PC-3 (cell line): ENCODE data around the gene IGLON5.

ENCODE experiments used
- EZH2 ChIP-seq: fragments of 300-600 bp; sonication (generic); IDR thresholded peaks from one replicate; pipeline ENCODE4 v1.6.1; 2017; ENCODE audit warnings: antibody characterized with exemption, mild to moderate bottlenecking, low read length; ENCODE audit not compliant: unreplicated experiment
- EZH2phosphoT487 ChIP-seq: fragments of 300-600 bp; sonication (generic); IDR thresholded peaks from 2 replicates; pipeline ENCODE4 v1.6.1; 2018; ENCODE audit warnings: mild to moderate bottlenecking, antibody characterized with exemption, low read length, borderline replicate concordance
- TF ChIP-seq, protein P1 (sequence below): fragments of 300-600 bp; sonication (generic); conservative IDR thresholded peaks from 2 replicates; pipeline ENCODE4 v1.5.1; 2017; ENCODE audit warnings: antibody characterized with exemption, low read depth, mild to moderate bottlenecking, low read length

DNA sequence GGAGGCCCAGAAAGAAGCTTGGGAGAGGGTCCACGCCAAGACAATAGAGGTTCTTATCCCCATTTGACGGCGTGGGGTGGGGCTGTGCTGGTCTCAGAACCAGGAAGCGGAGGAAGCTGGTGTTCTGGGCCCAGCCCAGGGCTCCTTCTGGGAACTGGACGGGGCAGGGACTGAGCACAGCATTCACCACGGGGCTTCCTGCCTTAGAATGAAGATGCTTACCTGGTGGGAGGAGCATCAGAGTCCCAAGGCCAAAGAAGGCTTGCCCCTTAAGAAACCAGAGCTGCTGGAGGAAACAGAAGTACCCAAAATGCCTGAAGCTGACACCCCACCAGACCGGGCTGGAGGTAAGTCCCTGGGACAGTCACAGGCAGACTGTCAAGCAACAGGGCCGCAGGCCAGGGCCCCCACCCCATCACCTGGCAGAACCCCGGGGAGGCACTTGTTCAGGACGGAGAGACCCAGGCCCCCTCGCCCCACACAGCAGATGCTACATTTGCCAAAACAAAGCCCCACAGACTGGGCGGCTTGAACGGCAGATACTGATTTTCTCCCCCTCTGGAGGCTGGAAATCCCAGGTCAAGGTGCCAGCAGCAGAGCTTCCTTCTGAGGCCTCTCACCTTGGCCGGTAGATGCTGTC is 17.8 kb upstream of the IGLON5 start:
- TF ChIP-seq, protein P1, sequence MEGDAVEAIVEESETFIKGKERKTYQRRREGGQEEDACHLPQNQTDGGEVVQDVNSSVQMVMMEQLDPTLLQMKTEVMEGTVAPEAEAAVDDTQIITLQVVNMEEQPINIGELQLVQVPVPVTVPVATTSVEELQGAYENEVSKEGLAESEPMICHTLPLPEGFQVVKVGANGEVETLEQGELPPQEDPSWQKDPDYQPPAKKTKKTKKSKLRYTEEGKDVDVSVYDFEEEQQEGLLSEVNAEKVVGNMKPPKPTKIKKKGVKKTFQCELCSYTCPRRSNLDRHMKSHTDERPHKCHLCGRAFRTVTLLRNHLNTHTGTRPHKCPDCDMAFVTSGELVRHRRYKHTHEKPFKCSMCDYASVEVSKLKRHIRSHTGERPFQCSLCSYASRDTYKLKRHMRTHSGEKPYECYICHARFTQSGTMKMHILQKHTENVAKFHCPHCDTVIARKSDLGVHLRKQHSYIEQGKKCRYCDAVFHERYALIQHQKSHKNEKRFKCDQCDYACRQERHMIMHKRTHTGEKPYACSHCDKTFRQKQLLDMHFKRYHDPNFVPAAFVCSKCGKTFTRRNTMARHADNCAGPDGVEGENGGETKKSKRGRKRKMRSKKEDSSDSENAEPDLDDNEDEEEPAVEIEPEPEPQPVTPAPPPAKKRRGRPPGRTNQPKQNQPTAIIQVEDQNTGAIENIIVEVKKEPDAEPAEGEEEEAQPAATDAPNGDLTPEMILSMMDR, result no peak
- no peak for TF ChIP-seq EZH2phosphoT487
- TF ChIP-seq EZH2, result no peak
